ENCODE results near the gene DNM3.
A peak's percentile ranks its signal among the peaks of the same experiment; 100 is the strongest.

Gene DNM3

GRCh38 chr1:172394811-172395210 lies 553.5 kb downstream of the DNM3 start:
- TF ChIP-seq GATA1 (IDR thresholded peaks at IDR 0.05; ENCODE audit: low read depth, low read length) = no peak
- TF ChIP-seq POLR2A (IDR thresholded peaks at IDR 0.05; ENCODE audit: low read length) = no peak

GRCh38 chr1:172395576-172395975 lies 554.3 kb downstream of the DNM3 start:
- TF ChIP-seq POLR2A (IDR thresholded peaks at IDR 0.05; ENCODE audit: low read length) (no peak), GATA1 (IDR thresholded peaks at IDR 0.05; ENCODE audit: low read depth, low read length) (no peak)
- DNase-seq = no peak

More at GRCh38 chr1:172394811-172395210, 553.5 kb downstream of the DNM3 start:
- no peak for DNase-seq

- DNase-seq = no peak
- TF ChIP-seq GATA1 (IDR thresholded peaks at IDR 0.05; ENCODE audit: low read depth, low read length) (no peak), POLR2A (IDR thresholded peaks at IDR 0.05; ENCODE audit: low read length) (no peak)
Measured at GRCh38 chr1:172397221-172397620, 555.9 kb downstream of the DNM3 start.

- no peak for DNase-seq
- TF ChIP-seq POLR2A (IDR thresholded peaks at IDR 0.05; ENCODE audit: low read length) = no peak
- TF ChIP-seq GATA1 (IDR thresholded peaks at IDR 0.05; ENCODE audit: low read depth, low read length) = no peak
Measured at GRCh38 chr1:172397633-172398032, 556.3 kb downstream of the DNM3 start.

- no peak for TF ChIP-seq POLR2A (IDR thresholded peaks at IDR 0.05; ENCODE audit: low read length)
- no peak for TF ChIP-seq GATA1 (IDR thresholded peaks at IDR 0.05; ENCODE audit: low read depth, low read length)
- no peak for DNase-seq
Measured at GRCh38 chr1:172398193-172398592, 556.9 kb downstream of the DNM3 start.

- TF ChIP-seq POLR2A (IDR thresholded peaks at IDR 0.05; ENCODE audit: low read length) = no peak
- TF ChIP-seq GATA1 (IDR thresholded peaks at IDR 0.05; ENCODE audit: low read depth, low read length) = no peak
- DNase-seq = peak; percentile 10 to 24
Measured at GRCh38 chr1:172398970-172399755, 557.9 kb downstream of the DNM3 start.

- DNase-seq = no peak
- TF ChIP-seq GATA1 (IDR thresholded peaks at IDR 0.05; ENCODE audit: low read depth, low read length) (no peak), POLR2A (IDR thresholded peaks at IDR 0.05; ENCODE audit: low read length) (no peak)
Measured at GRCh38 chr1:172399756-172400721, 558.7 kb downstream of the DNM3 start.

- no peak for TF ChIP-seq GATA1 (IDR thresholded peaks at IDR 0.05; ENCODE audit: low read depth, low read length)
- no peak for TF ChIP-seq POLR2A (IDR thresholded peaks at IDR 0.05; ENCODE audit: low read length)
- no peak for DNase-seq
Measured at GRCh38 chr1:172400722-172401105, 559.4 kb downstream of the DNM3 start.

- TF ChIP-seq POLR2A (IDR thresholded peaks at IDR 0.05; ENCODE audit: low read length) (no peak), GATA1 (IDR thresholded peaks at IDR 0.05; ENCODE audit: low read depth, low read length) (no peak)
- no peak for DNase-seq
Measured at GRCh38 chr1:172401477-172401876, 560.2 kb downstream of the DNM3 start.

- no peak for TF ChIP-seq GATA1 (IDR thresholded peaks at IDR 0.05; ENCODE audit: low read depth, low read length)
- TF ChIP-seq POLR2A (IDR thresholded peaks at IDR 0.05; ENCODE audit: low read length) = no peak
- peak; percentile 15 to 42 for DNase-seq
Measured at GRCh38 chr1:172401892-172402291, 560.6 kb downstream of the DNM3 start.

- no peak for DNase-seq
- no peak for TF ChIP-seq POLR2A (IDR thresholded peaks at IDR 0.05; ENCODE audit: low read length)
- no peak for TF ChIP-seq GATA1 (IDR thresholded peaks at IDR 0.05; ENCODE audit: low read depth, low read length)
Measured at GRCh38 chr1:172402878-172403569, 561.7 kb downstream of the DNM3 start.

- TF ChIP-seq POLR2A (IDR thresholded peaks at IDR 0.05; ENCODE audit: low read length) = no peak
- TF ChIP-seq GATA1 (IDR thresholded peaks at IDR 0.05; ENCODE audit: low read depth, low read length) = no peak
- DNase-seq = no peak
Measured at GRCh38 chr1:172404121-172404520, 562.8 kb downstream of the DNM3 start.

- no peak for TF ChIP-seq POLR2A (IDR thresholded peaks at IDR 0.05; ENCODE audit: low read length)
- TF ChIP-seq GATA1 (IDR thresholded peaks at IDR 0.05; ENCODE audit: low read depth, low read length) = no peak
- DNase-seq = no peak
Measured at GRCh38 chr1:172405912-172406311, 564.6 kb downstream of the DNM3 start.

- DNase-seq = no peak
- no peak for TF ChIP-seq POLR2A (IDR thresholded peaks at IDR 0.05; ENCODE audit: low read length)
- TF ChIP-seq GATA1 (IDR thresholded peaks at IDR 0.05; ENCODE audit: low read depth, low read length) = no peak
Measured at GRCh38 chr1:172406968-172407367, 565.7 kb downstream of the DNM3 start.
